RWPE2 (cell line): ENCODE results near the gene PTPRS.

Experiments
- ATAC-seq: fragments of 200-7000 bp; cut with Tn5 transposase; 3 replicates; pipeline ENCODE4 v1.9.1; 2021; ENCODE audit warnings: low read depth
- DNase-seq: peaks from one replicate; pipeline ENCODE4 v3.0.0-alpha.2; 2020; ENCODE audit warnings: low spot score
- H3K27ac ChIP-seq: fragments of 450-650 bp; 2 replicates; pipeline ENCODE4 v1.5.1; 2017; ENCODE audit warnings: mild to moderate bottlenecking; ENCODE audit not compliant: poor library complexity, severe bottlenecking
- H3K27me3 ChIP-seq: fragments of 250-450 bp; sonication (Bioruptor Pico); 2 replicates; pipeline ENCODE4 v1.5.1; 2021; ENCODE audit warnings: mild to moderate bottlenecking, moderate library complexity; ENCODE audit not compliant: insufficient read depth, poor library complexity, severe bottlenecking
- H3K36me3 ChIP-seq: fragments of 250-450 bp; sonication (Bioruptor Pico); 2 replicates; pipeline ENCODE4 v1.5.1; 2020; ENCODE audit warnings: low read depth, mild to moderate bottlenecking, moderate library complexity
- H3K4me1 ChIP-seq: fragments of 250-450 bp; sonication (Bioruptor Pico); 2 replicates; pipeline ENCODE4 v1.5.1; 2021; ENCODE audit warnings: mild to moderate bottlenecking, moderate library complexity; ENCODE audit not compliant: insufficient read depth, poor library complexity, severe bottlenecking
- H3K4me3 ChIP-seq: fragments of 250-450 bp; sonication (Bioruptor Pico); 2 replicates; pipeline ENCODE4 v1.5.1; 2021; ENCODE audit warnings: mild to moderate bottlenecking, moderate library complexity; ENCODE audit not compliant: severe bottlenecking
- H3K9me3 ChIP-seq: fragments of 250-450 bp; sonication (Bioruptor Pico); 2 replicates; pipeline ENCODE4 v1.5.1; 2021; ENCODE audit warnings: mild to moderate bottlenecking, moderate library complexity; ENCODE audit not compliant: severe bottlenecking
- CTCF ChIP-seq: fragments of 450-650 bp; IDR thresholded peaks from one replicate; pipeline ENCODE4 v1.5.1; 2017; ENCODE audit warnings: mild to moderate bottlenecking, moderate library complexity; ENCODE audit not compliant: poor library complexity, severe bottlenecking

The PTPRS gene

GRCh38 chr19:5349041-5349440 lies 8.4 kb upstream of the PTPRS start:
- DNase-seq = no peak
- Histone ChIP-seq H3K27me3 (no peaks in the 10 kb centered on the region), H3K4me3 (no peak overlapping the region), H3K4me1 (peaks cover 6% of the 10 kb centered on the region), H3K27ac (no peak overlapping the region), H3K9me3 (no peaks in the 10 kb centered on the region), H3K36me3 (no peaks in the 10 kb centered on the region)
- no peak for ATAC-seq
- TF ChIP-seq CTCF = no peak

DNA sequence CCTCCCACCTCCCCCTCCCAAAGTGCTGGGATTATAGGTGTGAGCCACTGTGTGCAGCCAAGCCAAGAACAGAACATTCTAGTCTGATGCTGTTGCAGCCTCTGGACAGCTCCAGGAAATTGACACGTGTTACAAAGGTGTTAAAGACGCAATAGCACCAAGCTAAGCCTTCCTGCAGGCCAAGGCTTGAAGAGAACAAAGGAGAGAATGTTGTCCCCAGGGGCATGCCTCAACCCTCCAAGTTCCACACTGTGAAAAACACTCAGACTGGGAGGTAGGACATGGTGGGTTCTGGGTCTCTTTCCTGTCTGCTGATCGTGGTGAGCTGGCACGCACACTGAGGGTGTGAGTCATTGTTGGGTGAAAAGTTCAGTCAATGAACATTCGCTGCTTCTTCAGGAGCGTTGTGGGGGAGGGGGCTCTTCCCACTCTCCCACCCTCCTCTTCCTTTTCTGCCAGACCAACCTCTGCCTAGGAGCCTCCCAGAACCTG lies 5.3 kb upstream of the PTPRS start:
- no peak for DNase-seq
- Histone ChIP-seq H3K27me3 (no peaks in the 10 kb centered on the region), H3K4me3 (no peak overlapping the region), H3K9me3 (no peaks in the 10 kb centered on the region), H3K27ac (no peak overlapping the region), H3K4me1 (peaks cover 6% of the 10 kb centered on the region), H3K36me3 (no peaks in the 10 kb centered on the region)
- ATAC-seq = peak; percentile 72
- no peak for TF ChIP-seq CTCF

- no peak for ATAC-seq
- Histone ChIP-seq H3K9me3 (no peaks in the 10 kb centered on the region), H3K4me3 (no peak overlapping the region), H3K36me3 (no peaks in the 10 kb centered on the region), H3K27ac (no peak overlapping the region), H3K4me1 (peaks cover 6% of the 10 kb centered on the region), H3K27me3 (peaks cover 10% of the 10 kb centered on the region)
- TF ChIP-seq CTCF = no peak
- no peak for DNase-seq
These were observed 3.2 kb upstream of the PTPRS start for GRCh38 chr19:5343848-5344247.

DNA sequence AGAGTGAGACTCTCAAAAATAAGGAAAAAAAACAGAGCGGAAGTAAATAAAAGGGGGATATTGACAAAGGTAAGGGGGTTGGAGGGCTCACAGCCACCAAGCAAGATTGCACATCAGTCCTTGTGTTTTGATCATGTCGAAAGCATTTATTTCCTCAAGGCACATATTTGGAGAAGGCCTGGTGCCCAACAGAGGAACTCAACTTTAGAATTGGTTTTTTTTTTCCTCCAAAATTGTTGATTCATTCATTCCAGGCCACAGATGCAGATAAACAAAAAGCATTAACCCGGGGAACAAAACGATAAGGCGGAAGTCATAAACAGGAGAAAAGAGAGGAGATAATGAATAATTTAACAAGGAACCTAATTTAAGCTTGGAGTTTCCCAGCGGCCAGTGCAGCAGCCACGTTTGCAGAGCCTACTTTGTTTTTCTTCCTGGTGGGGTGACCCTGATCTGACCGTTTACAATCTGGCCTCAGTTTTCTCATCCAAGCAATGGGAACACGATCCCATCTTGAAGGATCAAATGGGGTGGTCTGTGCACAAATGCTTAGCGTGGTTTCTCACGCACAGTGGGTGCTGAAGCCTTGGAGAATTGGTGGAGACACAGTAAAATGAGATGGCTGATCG lies 2.1 kb upstream of the PTPRS start:
- Histone ChIP-seq H3K4me1 (peaks cover 6% of the 10 kb centered on the region), H3K9me3 (no peaks in the 10 kb centered on the region), H3K27me3 (peaks cover 13% of the 10 kb centered on the region), H3K4me3 (no peak overlapping the region), H3K36me3 (no peaks in the 10 kb centered on the region), H3K27ac (no peak overlapping the region)
- no peak for TF ChIP-seq CTCF
- DNase-seq (no peak), ATAC-seq (no peak)

DNA sequence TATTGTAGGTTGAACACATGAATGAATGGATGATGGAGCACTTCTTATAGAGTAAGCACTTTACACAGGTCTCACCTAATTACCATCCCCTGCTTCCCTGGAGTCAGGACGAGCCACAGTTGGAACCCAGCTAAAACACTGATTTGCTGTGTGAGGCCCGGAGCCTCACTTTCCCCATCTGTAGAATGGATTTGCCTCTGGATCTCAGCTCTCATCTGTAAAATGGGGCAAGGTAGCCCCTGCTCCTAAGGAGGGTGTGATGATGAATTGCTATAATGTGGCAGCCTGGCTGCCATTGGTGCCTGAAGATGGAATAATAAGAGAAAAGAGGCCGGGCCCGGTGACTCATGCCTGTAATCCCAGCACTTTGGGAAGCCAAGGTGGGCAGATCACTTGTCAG lies 1.4 kb upstream of the PTPRS start:
- TF ChIP-seq CTCF = no peak
- ATAC-seq = no peak
- H3K27me3 ChIP-seq = peaks cover 13% of the 10 kb centered on the region
- no peaks in the 10 kb centered on the region for H3K9me3 ChIP-seq
- H3K4me3 ChIP-seq = no peak overlapping the region
- no peaks in the 10 kb centered on the region for H3K36me3 ChIP-seq
- DNase-seq = no peak
- no peak overlapping the region for H3K27ac ChIP-seq
- peaks cover 6% of the 10 kb centered on the region for H3K4me1 ChIP-seq
